Heart left ventricle (tissue), 16 donors: ENCODE measurements around the gene OR2V1. TPM values are rescaled to one million over a fixed set of nuclear protein-coding genes. Genes with fewer than 3 reads are reported as not detected.

Source experiments
- ATAC-seq, 4 donors: fragments of 200-7000 bp; cut with Tn5 transposase; one replicate each; pipeline ENCODE4 v1.9.1; 2020 to 2022; ENCODE audit warnings: moderate library complexity in 4 of 4, mild to moderate bottlenecking in 3 of 4, moderate number of reproducible peaks in 1 of 4
- DNase-seq, 5 donors: peaks; one replicate each; pipeline ENCODE4 v3.0.0-alpha.2; 2020
- H3K27ac ChIP-seq, 12 donors: fragments of 200-600 bp; sonication (generic) in 4 of 12; one replicate each; pipeline versions ENCODE4 v1.5.0 to v1.8.0; 2016 to 2022; ENCODE audit warnings: mild to moderate bottlenecking in 2 of 12
- H3K27me3 ChIP-seq, 9 donors: fragments of 200-600 bp; sonication (generic) in 2 of 9; one replicate each; pipeline versions ENCODE4 v1.5.1 to v1.8.0; 2016 to 2022; ENCODE audit warnings: mild to moderate bottlenecking in 3 of 9
- H3K36me3 ChIP-seq, 9 donors: fragments of 200-600 bp; sonication (generic) in 2 of 9; one replicate each; pipeline versions ENCODE4 v1.5.0 to v1.8.0; 2018 to 2022; ENCODE audit warnings: mild to moderate bottlenecking in 2 of 9
- H3K4me1 ChIP-seq, 12 donors: fragments of 200-600 bp; sonication (generic) in 4 of 12; one replicate each; pipeline versions ENCODE4 v1.5.0 to v1.8.0; 2016 to 2022; ENCODE audit warnings: mild to moderate bottlenecking in 3 of 12
- H3K4me3 ChIP-seq, 12 donors: fragments of 200-600 bp; sonication (generic) in 4 of 12; one replicate each; pipeline versions ENCODE4 v1.5.0 to v1.8.0; 2017 to 2022; ENCODE audit warnings: mild to moderate bottlenecking in 9 of 12, moderate library complexity in 4 of 12
- H3K9me3 ChIP-seq, 12 donors: fragments of 200-600 bp; sonication (generic) in 4 of 12; one replicate each; pipeline versions ENCODE4 v1.5.0 to v1.8.0; 2016 to 2022; ENCODE audit warnings: mild to moderate bottlenecking in 1 of 12
- POLR2A ChIP-seq, 2 donors: fragments of 450-650 bp; IDR thresholded peaks; one replicate each; pipeline ENCODE4 v1.6.1; 2017; ENCODE audit warnings: antibody characterized with exemption in 2 of 2, mild to moderate bottlenecking in 2 of 2, moderate library complexity in 2 of 2
- WGBS, 4 donors: extraction: QIAGEN DNeasy Blood & Tissue Kit in 2 of 4; methylation state at CpG; one replicate each; pipeline versions ENCODE4 v1.1.5 to v1.1.7; 2013 to 2018; 5-methylcytosine and 5-hydroxymethylcytosine counted together
- intact Hi-C, 10 donors: fragments of 100-400 bp; cut with DNase I; formaldehyde crosslinking; loops; one replicate each; pipeline versions ENCODE4 v1.11.1 to v1.14.2; 2022
- polyA plus RNA-seq, 2 donors: library from polyadenylated mRNA; stranded (reverse); fragments of 200-250 nt; gene quantifications; one replicate each; pipeline ENCODE4 v1.2.3, GENCODE V29; 2013
- total RNA-seq, 9 donors: library from RNA; depleted of rRNA in 2 of 9; stranded (reverse); fragments of >200 nt in 2 of 9; fragmentation: NEBNext Ultra II Directional in 3 of 9; extraction: Animal tissue kit (Norgen Biotek cat#: 25700) in 3 of 9; gene quantifications; one replicate each; pipeline versions ENCODE4 v1.1.0 to v1.2.4, GENCODE V29; 2016 to 2023
- TF ChIP-seq, protein P1 (sequence below), 12 donors: fragments of 200-600 bp; sonication (generic) in 4 of 12; IDR thresholded peaks; one replicate each; pipeline versions ENCODE4 v1.5.0 to v1.8.0; 2018 to 2022; ENCODE audit warnings: antibody characterized with exemption in 12 of 12, mild to moderate bottlenecking in 5 of 12
- donor health status: ischemic (EF 13 %, LVEDD 7.1; RV severe dilation, severe dysfunction).
- donor health status: healthy with polysubstance abuse.
- donor health status: DM: no; HTN: yes; CAD: no.
- donor health status: DM: no; HTN: no; CAD: no.
- donor health status: ischemic (EF 25% LVEDD 6.9; RV normal size, moderate dysfunction).
- donor health status: ischemic (EF 25% LVEDD 5.7; RV mildly dilated, moderate dysfunction).
- donor health status: healthy.
- donor health status: DM: yes; HTN: yes; CAD: no.
- donor health status: ischemic (EF 35%, LVEDD 5.7; RV mildly dilated, moderate dysfunction).
- donor health status: nonischemic (EF 11% LVEDD 7.7; RV severe dilation, severe dysfunction).
- donor health status: DM: yes; HTN: yes; CAD: no.
- donor health status: PGD.
- donor health status: ischemic (EF 29% LVEDD 5.4; RV normal size, mild dysfunction).
- donor health status: nonischemic (EF 23%, LVEDD 6.1; RV moderate dilation, normal function).

The OR2V1 gene
- total and polyA plus RNA-seq, 11 donors: not detected

DNA sequence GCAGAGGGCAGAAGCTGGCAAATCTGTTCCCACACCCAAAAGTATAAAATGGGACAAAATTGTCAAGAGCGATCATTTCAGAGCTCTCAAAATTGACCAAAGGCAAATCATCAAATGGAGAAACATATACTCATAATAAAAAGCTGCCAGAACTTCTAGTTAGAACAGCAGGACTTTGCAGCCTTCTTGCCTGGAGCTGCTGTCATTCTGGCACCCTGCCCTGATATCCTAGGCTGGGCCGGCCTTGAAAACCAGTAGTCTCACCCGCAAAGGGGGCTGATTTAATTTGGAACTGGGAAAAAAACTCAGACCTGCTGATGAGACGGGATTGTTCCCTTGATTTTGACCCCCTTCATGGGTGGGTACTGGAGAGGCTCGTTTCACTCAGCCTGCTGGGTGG is 18.5 kb downstream of the OR2V1 start:
- WGBS, 4 donors: 64 to 80% (median 78%) methylated on average over 5 of the region's 5 CpGs
- no peak for ATAC-seq

DNA sequence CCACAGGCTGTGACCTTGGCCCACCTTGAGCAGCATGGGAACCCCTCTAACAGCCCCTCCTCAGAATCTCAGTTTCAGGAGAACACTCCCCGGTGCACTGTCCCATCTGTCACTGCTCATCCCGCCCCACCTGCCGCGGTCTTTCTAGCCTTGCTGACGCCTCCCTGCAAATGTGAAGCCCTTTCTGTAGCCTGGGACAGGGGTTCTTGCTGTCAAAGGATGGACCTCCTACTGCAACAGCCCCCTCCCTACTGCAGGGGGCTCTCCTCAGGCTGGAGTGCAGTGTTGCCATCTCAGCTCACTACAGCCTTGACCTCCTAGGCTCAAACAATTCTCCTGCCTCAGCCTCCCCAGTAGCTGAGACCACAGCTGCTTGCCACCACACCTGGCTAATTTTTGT is 20.0 kb downstream of the OR2V1 start:
- DNase-seq (no peak), ATAC-seq (no peak)
- Histone ChIP-seq H3K9me3 (no peaks in the 10 kb centered on the region), H3K27ac (no peak overlapping the region), H3K36me3 (no peaks in the 10 kb centered on the region), H3K27me3 (peaks cover 21 to 96% (median 69%) of the 10 kb centered on the region in 9 donors), H3K4me1 (no peaks in the 10 kb centered on the region), H3K4me3 (no peak overlapping the region)
- intact Hi-C loops: no loop called here
- 84 to 89% (median 87%) methylated on average over 5 of the region's 5 CpGs for WGBS, 4 donors
- no peak for TF ChIP-seq POLR2A (IDR thresholded peaks at IDR 0.05)
- TF ChIP-seq, protein P1, sequence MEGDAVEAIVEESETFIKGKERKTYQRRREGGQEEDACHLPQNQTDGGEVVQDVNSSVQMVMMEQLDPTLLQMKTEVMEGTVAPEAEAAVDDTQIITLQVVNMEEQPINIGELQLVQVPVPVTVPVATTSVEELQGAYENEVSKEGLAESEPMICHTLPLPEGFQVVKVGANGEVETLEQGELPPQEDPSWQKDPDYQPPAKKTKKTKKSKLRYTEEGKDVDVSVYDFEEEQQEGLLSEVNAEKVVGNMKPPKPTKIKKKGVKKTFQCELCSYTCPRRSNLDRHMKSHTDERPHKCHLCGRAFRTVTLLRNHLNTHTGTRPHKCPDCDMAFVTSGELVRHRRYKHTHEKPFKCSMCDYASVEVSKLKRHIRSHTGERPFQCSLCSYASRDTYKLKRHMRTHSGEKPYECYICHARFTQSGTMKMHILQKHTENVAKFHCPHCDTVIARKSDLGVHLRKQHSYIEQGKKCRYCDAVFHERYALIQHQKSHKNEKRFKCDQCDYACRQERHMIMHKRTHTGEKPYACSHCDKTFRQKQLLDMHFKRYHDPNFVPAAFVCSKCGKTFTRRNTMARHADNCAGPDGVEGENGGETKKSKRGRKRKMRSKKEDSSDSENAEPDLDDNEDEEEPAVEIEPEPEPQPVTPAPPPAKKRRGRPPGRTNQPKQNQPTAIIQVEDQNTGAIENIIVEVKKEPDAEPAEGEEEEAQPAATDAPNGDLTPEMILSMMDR (IDR thresholded peaks at IDR 0.05): no peak

More for the DNA sequence above, 18.5 kb downstream of the OR2V1 start:
- no peak for DNase-seq
- TF ChIP-seq POLR2A (IDR thresholded peaks at IDR 0.05): no peak
- TF ChIP-seq, protein P1 (IDR thresholded peaks at IDR 0.05): no peak
- Histone ChIP-seq H3K4me1 (no peaks in the 10 kb centered on the region), H3K9me3 (no peaks in the 10 kb centered on the region), H3K27ac (no peak overlapping the region), H3K27me3 (peaks cover 21 to 96% (median 65%) of the 10 kb centered on the region in 9 donors), H3K36me3 (no peaks in the 10 kb centered on the region), H3K4me3 (no peak overlapping the region)
- intact Hi-C loops: no loop called here

DNA sequence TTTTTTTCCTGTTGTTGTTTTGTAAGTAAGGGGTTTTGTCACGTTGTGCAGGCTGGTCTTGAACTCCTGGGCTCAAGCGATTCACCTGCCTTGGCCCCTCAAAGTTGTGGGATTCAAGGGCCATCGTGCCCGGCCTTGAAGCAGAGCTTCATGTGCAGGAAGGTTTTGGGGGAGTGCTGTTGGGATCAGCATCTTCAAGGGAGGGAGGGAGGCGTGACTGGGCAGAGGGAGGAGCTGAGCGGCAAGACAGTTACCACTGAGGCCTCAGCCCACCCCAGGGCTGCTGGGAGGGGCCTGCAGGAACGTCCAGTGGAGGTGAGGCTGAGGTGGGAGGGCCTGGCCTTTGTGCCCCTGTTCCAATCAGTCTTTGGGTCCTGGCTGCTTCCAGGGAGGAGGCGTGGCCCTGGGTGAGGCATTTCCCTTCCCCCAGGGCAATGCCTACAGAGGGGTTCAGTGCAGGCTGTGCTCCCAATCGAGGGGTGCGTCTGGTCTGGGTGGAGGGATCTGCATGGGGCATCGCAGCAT is 21.4 kb downstream of the OR2V1 start:
- peaks cover 15 to 94% (median 58%) of the 10 kb centered on the region in 9 donors for H3K27me3 ChIP-seq
- no peak for ATAC-seq
- H3K9me3 ChIP-seq: no peaks in the 10 kb centered on the region
- H3K36me3 ChIP-seq: no peaks in the 10 kb centered on the region
- TF ChIP-seq POLR2A (IDR thresholded peaks at IDR 0.05): no peak
- TF ChIP-seq, protein P1 (IDR thresholded peaks at IDR 0.05): no peak
- H3K4me1 ChIP-seq: no peaks in the 10 kb centered on the region
- 48 to 60% (median 55%) methylated on average over 9 to 11 of the region's 11 CpGs for WGBS, 4 donors
- DNase-seq: no peak
- no peak overlapping the region for H3K27ac ChIP-seq
- no peak overlapping the region for H3K4me3 ChIP-seq
- intact Hi-C loops: no loop called here

DNA sequence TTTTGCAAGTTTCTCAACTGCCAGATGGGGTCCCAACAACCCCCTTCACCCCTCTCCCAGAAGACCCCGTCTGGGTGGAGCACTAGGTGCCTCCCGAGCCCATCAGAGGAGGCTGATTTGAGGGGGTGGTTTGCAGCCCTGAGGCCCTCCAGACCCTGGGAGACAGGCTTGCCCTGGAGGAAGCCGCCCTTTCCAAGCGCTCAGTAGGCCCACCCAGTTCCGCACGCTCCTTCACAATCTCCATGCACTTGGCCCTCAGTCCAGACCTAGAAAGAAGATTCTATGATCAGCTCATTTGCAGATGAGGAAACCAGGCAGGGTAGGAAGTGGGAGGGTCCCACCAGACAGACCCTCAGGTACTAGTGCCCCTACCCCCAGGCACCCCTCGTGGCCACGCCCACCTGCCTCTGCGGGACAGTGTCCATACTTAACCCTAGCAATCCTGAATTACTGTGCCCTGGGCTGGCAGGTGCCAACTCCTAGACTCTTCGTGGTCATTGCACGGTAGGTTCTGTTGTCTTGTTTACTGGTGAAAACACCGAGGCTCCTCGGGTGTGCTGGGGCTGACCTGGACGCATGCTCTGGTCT is 22.3 kb downstream of the OR2V1 start:
- no peaks in the 10 kb centered on the region for H3K9me3 ChIP-seq
- no peak overlapping the region for H3K4me3 ChIP-seq
- TF ChIP-seq, protein P1 (IDR thresholded peaks at IDR 0.05): no peak
- no peak for TF ChIP-seq POLR2A (IDR thresholded peaks at IDR 0.05)
- 68 to 78% (median 72%) methylated on average over 13 to 14 of the region's 14 CpGs for WGBS, 4 donors
- intact Hi-C loops: no loop called here
- H3K4me1 ChIP-seq: no peaks in the 10 kb centered on the region
- DNase-seq (no peak), ATAC-seq (no peak)
- H3K27ac ChIP-seq: no peak overlapping the region
- H3K36me3 ChIP-seq: no peaks in the 10 kb centered on the region
- H3K27me3 ChIP-seq: peaks cover 7 to 90% (median 54%) of the 10 kb centered on the region in 9 donors
